HG03135 (cell line): ENCODE measurements around the gene VEGFD.

Source experiments
- ATAC-seq: cut with Tn5 transposase; IDR thresholded peaks from one replicate; pipeline ENCODE4 v1.9.1; 2021; ENCODE audit warnings: mild to moderate bottlenecking, moderate library complexity; ENCODE audit not compliant: unreplicated experiment

VEGFD gene

GRCh38 chrX:15384304-15384703, at the start of gene VEGFD:
Gene VEGFD, minus strand, starts transcription at chrX:15384413. Its CDS starts 467 bp downstream, at chrX:15383946.
- no peak for ATAC-seq

GRCh38 chrX:15430584-15430983, 46.4 kb upstream of the VEGFD start:
- no peak for ATAC-seq

GRCh38 chrX:15430076-15430475, 45.9 kb upstream of the VEGFD start:
- ATAC-seq = no peak

- no peak for ATAC-seq
Observed at GRCh38 chrX:15425024-15425423, 40.8 kb upstream of the VEGFD start.

GRCh38 chrX:15418707-15419181, 34.5 kb upstream of the VEGFD start:
- ATAC-seq = no peak

GRCh38 chrX:15418041-15418706, 34.0 kb upstream of the VEGFD start:
- no peak for ATAC-seq

GRCh38 chrX:15416133-15416993, 32.1 kb upstream of the VEGFD start:
- no peak for ATAC-seq

- no peak for ATAC-seq
Observed at GRCh38 chrX:15413101-15413500, 28.9 kb upstream of the VEGFD start.

- no peak for ATAC-seq
Observed at GRCh38 chrX:15410947-15411346, 26.7 kb upstream of the VEGFD start.

- ATAC-seq = no peak
Observed at GRCh38 chrX:15410430-15410829, 26.2 kb upstream of the VEGFD start.

GRCh38 chrX:15405846-15406245, 21.6 kb upstream of the VEGFD start:
- no peak for ATAC-seq

GRCh38 chrX:15404401-15405096, 20.3 kb upstream of the VEGFD start:
- ATAC-seq = no peak

- no peak for ATAC-seq
Observed at GRCh38 chrX:15401378-15401777, 17.2 kb upstream of the VEGFD start.

GRCh38 chrX:15399962-15400391, 15.8 kb upstream of the VEGFD start:
- no peak for ATAC-seq

- no peak for ATAC-seq
Observed at GRCh38 chrX:15398874-15399273, 14.7 kb upstream of the VEGFD start.

- no peak for ATAC-seq
Observed at GRCh38 chrX:15395789-15396188, 11.6 kb upstream of the VEGFD start.

- ATAC-seq = no peak
Observed at GRCh38 chrX:15391850-15392249, 7.6 kb upstream of the VEGFD start.

- ATAC-seq = no peak
Observed at GRCh38 chrX:15382813-15383212, 1.4 kb downstream of the VEGFD start.

- no peak for ATAC-seq
Observed at GRCh38 chrX:15376956-15377355, 7.3 kb downstream of the VEGFD start.

GRCh38 chrX:15373976-15374375, 10.2 kb downstream of the VEGFD start:
- ATAC-seq = no peak
